ENCODE data around the gene C2orf81. TPM values are rescaled to one million over a fixed set of nuclear protein-coding genes. Genes with fewer than 3 reads are reported as not detected.

C2orf81 gene
- total RNA-seq, 1 experiment from 2014 or later, result 9.8 TPM

- H3K4me2 ChIP-seq, result no peak overlapping the region
- H2AFZ ChIP-seq, result no peak overlapping the region
- H3K9me2 ChIP-seq (ENCODE audit: insufficient read depth), result no peaks in the 10 kb centered on the region
- intact Hi-C loops (cut with micrococcal nuclease; ENCODE audit: unreplicated experiment), result no loop called here
- no peaks in the 10 kb centered on the region for H4K20me1 ChIP-seq (ENCODE audit: insufficient read depth)
- ChIA-PET CTCF (no interaction called here), POLR2A (ENCODE audit: unreplicated experiment) (no interaction called here)
- 0 out of 2 replicates have a peak, but pooled peaks cover 4% of the 10 kb centered on the region for H3F3A ChIP-seq (ENCODE audit: insufficient read depth, low read depth)
- H3K27ac ChIP-seq, result no peak overlapping the region
- no peaks in the 10 kb centered on the region for H3K79me2 ChIP-seq (ENCODE audit: low read depth)
- no peak for TF ChIP-seq CTCF (conservative IDR thresholded peaks at IDR 0.05)
- TF ChIP-seq EZH2 (IDR thresholded peaks at IDR 0.05; ENCODE audit: low read depth), result no peak
- no TSS peak for BruUV-seq (replicated peaks)
- peaks cover 11% of the 10 kb centered on the region for H3K4me1 ChIP-seq (replicated peaks; ENCODE audit: insufficient read depth)
- DNase-seq, result no peak
- H3K27me3 ChIP-seq (ENCODE audit: insufficient read depth, low read depth), result no peaks in the 10 kb centered on the region
- no peak overlapping the region for H3K4me3 ChIP-seq
- H3K9me3 ChIP-seq (ENCODE audit: insufficient read depth, low read depth), result no peaks in the 10 kb centered on the region
- H3K36me3 ChIP-seq (ENCODE audit: low read depth), result no peaks in the 10 kb centered on the region
Observed at GRCh38 chr2:74407682-74408081, 13.7 kb downstream of the C2orf81 start.

DNA sequence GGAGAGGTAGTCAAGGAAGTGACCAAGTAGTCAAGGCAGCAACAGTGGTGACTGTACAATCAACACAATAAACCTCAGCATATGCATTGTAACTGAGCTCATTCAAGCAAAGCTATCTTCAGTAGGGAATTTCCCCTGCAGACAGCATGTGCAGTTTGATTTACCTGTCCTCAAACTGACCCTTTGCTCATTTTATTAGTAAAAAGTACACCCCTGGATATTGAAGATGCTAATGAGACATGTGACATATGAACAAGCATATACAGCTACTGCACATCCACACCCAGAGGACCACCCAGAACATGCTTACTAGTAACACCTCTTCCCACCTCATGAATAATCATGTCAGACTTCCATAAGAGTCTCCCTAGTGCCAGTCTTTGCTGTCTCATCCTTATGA is 15.4 kb downstream of the C2orf81 start:
- intact Hi-C loops (cut with micrococcal nuclease; ENCODE audit: unreplicated experiment), result no loop called here
- BruUV-seq (replicated peaks), result no TSS peak
- DNase-seq, result no peak
- ChIA-PET POLR2A (ENCODE audit: unreplicated experiment) (no interaction called here), CTCF (interaction anchor here (0.6 kb wide), 1 partner anchor 178 kb away, joined by 4 read pairs; no protein-coding TSS in a partner anchor)
- Histone ChIP-seq H2AFZ (no peak overlapping the region), H4K20me1 (ENCODE audit: insufficient read depth) (no peaks in the 10 kb centered on the region), H3K4me3 (no peak overlapping the region), H3K79me2 (ENCODE audit: low read depth) (no peaks in the 10 kb centered on the region), H3K9me3 (ENCODE audit: insufficient read depth, low read depth) (no peaks in the 10 kb centered on the region), H3K4me2 (no peak overlapping the region), H3K27ac (no peak overlapping the region), H3K9me2 (ENCODE audit: insufficient read depth) (no peaks in the 10 kb centered on the region), H3K36me3 (ENCODE audit: low read depth) (no peaks in the 10 kb centered on the region), H3K27me3 (ENCODE audit: insufficient read depth, low read depth) (no peaks in the 10 kb centered on the region), H3F3A (ENCODE audit: insufficient read depth, low read depth) (0 out of 2 replicates have a peak, but pooled peaks cover 4% of the 10 kb centered on the region), H3K4me1 (replicated peaks; ENCODE audit: insufficient read depth) (peaks cover 11% of the 10 kb centered on the region)
- TF ChIP-seq EZH2 (IDR thresholded peaks at IDR 0.05; ENCODE audit: low read depth), result no peak
- no peak for TF ChIP-seq CTCF (conservative IDR thresholded peaks at IDR 0.05)

GRCh38 chr2:74401891-74402290 is 19.5 kb downstream of the C2orf81 start:
- CTCF ChIA-PET, result interaction anchor here (0.6 kb wide), 1 partner anchor 38 kb away, joined by 5 read pairs; no protein-coding TSS in a partner anchor
- POLR2A ChIA-PET (ENCODE audit: unreplicated experiment), result interaction anchor here (0.6 kb wide), 1 partner anchor 36 kb away, joined by 10 read pairs; no protein-coding TSS in a partner anchor

More at GRCh38 chr2:74401891-74402290, 19.5 kb downstream of the C2orf81 start:
- H3K79me2 ChIP-seq (ENCODE audit: low read depth), result no peaks in the 10 kb centered on the region
- no peaks in the 10 kb centered on the region; the same call in 1 of the 2 replicates for H3K9me2 ChIP-seq (ENCODE audit: insufficient read depth)
- no peaks in the 10 kb centered on the region for H3K9me3 ChIP-seq (ENCODE audit: insufficient read depth, low read depth)
- no peak overlapping the region for H2AFZ ChIP-seq
- no peak overlapping the region for H3K27ac ChIP-seq
- 0 out of 2 replicates have a peak, but pooled peaks cover 4% of the 10 kb centered on the region for H3F3A ChIP-seq (ENCODE audit: insufficient read depth, low read depth)
- no peak overlapping the region for H3K4me3 ChIP-seq
- DNase-seq, result no peak
- no TSS peak for BruUV-seq (replicated peaks)
- H4K20me1 ChIP-seq (ENCODE audit: insufficient read depth), result no peaks in the 10 kb centered on the region
- no peaks in the 10 kb centered on the region for H3K27me3 ChIP-seq (ENCODE audit: insufficient read depth, low read depth)
- peaks cover 5% of the 10 kb centered on the region for H3K4me1 ChIP-seq (replicated peaks; ENCODE audit: insufficient read depth)
- TF ChIP-seq CTCF (conservative IDR thresholded peaks at IDR 0.05) (no peak), EZH2 (IDR thresholded peaks at IDR 0.05; ENCODE audit: low read depth) (no peak)
- no peak overlapping the region for H3K4me2 ChIP-seq
- intact Hi-C loops (cut with micrococcal nuclease; ENCODE audit: unreplicated experiment), result no loop called here
- H3K36me3 ChIP-seq (ENCODE audit: low read depth), result no peaks in the 10 kb centered on the region

Measured in PC-9 (cell line).